Spinal cord (tissue), 10 donors: ENCODE results near the gene RNU1-2. TPM values are rescaled to one million over a fixed set of nuclear protein-coding genes. Genes with fewer than 3 reads are reported as not detected.
"Not testable (repeated sequence)": the region's sequence is repeated elsewhere in the genome, so short reads cannot be mapped to it uniquely, and the experiment has no call there.

Source experiments
- DNase-seq, 6 donors: peaks; one replicate each; pipeline versions ENCODE4 v3.0.0 to v3.0.0-alpha.2; 2013 to 2015; ENCODE audit warnings: low spot score in 6 of 6, low read depth in 4 of 6
- H3K27ac ChIP-seq: one replicate; pipeline ENCODE4 v1.5.1; 2013; ENCODE audit warnings: low read depth, low read length, control low read depth
- H3K27me3 ChIP-seq: one replicate; pipeline ENCODE4 v1.6.1; 2013; ENCODE audit warnings: low read length; ENCODE audit not compliant: control insufficient read depth, insufficient read depth
- H3K36me3 ChIP-seq: one replicate; pipeline ENCODE4 v1.6.1; 2013; ENCODE audit warnings: low read length; ENCODE audit not compliant: control insufficient read depth, insufficient read depth
- H3K4me1 ChIP-seq: one replicate; pipeline ENCODE4 v1.6.1; 2013; ENCODE audit warnings: low read length; ENCODE audit not compliant: control insufficient read depth, insufficient read depth
- H3K4me3 ChIP-seq: one replicate; pipeline ENCODE4 v1.5.1; 2013; ENCODE audit warnings: low read depth, low read length, control low read depth
- H3K9me3 ChIP-seq: one replicate; pipeline ENCODE4 v1.6.1; 2013; ENCODE audit warnings: low read length; ENCODE audit not compliant: control insufficient read depth, insufficient read depth
- WGBS: methylation state at CpG from one replicate; pipeline ENCODE4 v1.1.5; 2013; ENCODE audit warnings: missing lambda C conversion rate; ENCODE audit not compliant: insufficient coverage; 5-methylcytosine and 5-hydroxymethylcytosine counted together
- polyA plus RNA-seq, 2 donors: library from polyadenylated mRNA; unstranded; fragments of 120-200 nt; gene quantifications; one replicate each; pipeline ENCODE4 v1.2.1, GENCODE V29; 2013; ENCODE audit not compliant: insufficient read length in 2 of 2
- total RNA-seq, 2 donors: library from RNA; depleted of rRNA in 1 of 2; stranded (reverse); fragments of 120-200 nt in 1 of 2; fragments of >200 nt in 1 of 2; gene quantifications; one replicate each; pipeline versions ENCODE4 v1.2.3 to v1.2.4, GENCODE V29; 2013 to 2014
- donor health status: healthy.

Gene RNU1-2
- total and polyA plus RNA-seq, 4 donors = 1.2 to 29,651 (median 4,182) TPM; not detected in 1

DNA sequence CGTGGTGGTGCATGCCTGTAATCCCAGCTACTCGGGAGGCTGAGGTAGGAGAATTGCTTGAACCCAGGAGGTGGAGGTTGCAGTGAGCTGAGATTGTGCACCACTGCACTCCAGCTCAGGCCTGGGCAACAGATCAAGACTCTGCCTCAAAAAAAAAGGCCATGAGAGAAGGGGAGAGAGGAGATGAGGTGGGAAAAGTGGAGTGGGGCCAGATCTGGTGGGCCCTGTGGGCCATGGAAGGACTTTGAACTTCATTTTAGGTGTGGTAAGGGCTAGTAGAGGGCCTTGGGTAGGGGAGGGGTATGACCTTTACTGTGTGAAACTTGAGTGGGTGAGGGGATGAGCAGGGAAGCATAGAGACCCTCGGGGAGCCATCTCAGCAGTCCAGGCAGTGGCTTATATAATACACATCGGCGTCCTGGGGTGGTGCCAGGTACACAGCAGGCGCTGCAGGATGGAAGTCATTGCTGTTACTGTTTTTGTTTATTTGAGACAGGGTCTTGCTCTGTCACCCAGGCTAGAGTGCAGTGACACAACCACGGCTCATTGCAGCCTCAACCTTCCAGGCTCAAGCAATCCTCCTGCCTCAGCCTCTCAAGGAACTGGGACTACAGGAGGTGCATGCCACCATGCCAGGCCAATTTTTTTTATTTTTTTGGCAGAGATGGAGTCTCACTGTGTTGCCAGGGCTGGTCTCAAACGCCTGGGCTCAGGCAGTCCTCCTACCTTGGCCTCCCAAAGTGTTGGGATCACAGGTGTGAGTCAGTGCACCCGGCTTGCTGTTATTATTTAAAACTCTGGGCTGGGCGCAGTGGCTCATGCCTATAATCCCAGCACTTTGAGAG lies 20.5 kb downstream of the RNU1-2 start:
- H3K9me3 ChIP-seq, H3K36me3 ChIP-seq, H3K27ac ChIP-seq, DNase-seq, H3K27me3 ChIP-seq, H3K4me3 ChIP-seq: not testable (repeated sequence)
- 74% methylated on average over 8 of the region's 10 CpGs for WGBS
- H3K4me1 ChIP-seq = peaks cover 36% of the 10 kb centered on the region

DNA sequence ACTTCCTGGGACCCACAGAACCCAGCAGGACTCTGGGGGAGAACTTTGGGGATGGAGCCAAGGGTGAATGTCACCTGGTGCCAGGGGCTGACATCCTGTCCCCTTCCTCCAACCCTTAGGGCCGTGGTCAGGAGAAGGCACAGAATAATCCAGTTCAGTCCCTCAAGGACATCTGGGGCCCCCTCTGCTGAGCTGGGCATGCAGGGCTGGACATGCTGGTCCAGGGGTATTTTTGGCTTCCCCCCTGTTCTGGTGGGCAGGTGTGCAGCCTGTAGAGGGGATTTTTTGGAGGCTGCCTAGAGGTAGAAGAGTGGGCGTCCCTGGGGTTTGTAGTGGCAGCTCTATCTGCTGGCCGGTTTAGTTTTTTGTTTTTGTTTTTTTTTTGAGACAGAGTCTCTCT lies 22.6 kb downstream of the RNU1-2 start:
- WGBS = 78% methylated on average over 2 of the region's 3 CpGs
- no peak overlapping the region for H3K27ac ChIP-seq
- H3K27me3 ChIP-seq = no peaks in the 10 kb centered on the region
- no peaks in the 10 kb centered on the region for H3K9me3 ChIP-seq
- no peak overlapping the region for H3K4me3 ChIP-seq
- H3K4me1 ChIP-seq = peaks cover 45% of the 10 kb centered on the region
- H3K36me3 ChIP-seq = peaks cover 7% of the 10 kb centered on the region
- no peak for DNase-seq

DNA sequence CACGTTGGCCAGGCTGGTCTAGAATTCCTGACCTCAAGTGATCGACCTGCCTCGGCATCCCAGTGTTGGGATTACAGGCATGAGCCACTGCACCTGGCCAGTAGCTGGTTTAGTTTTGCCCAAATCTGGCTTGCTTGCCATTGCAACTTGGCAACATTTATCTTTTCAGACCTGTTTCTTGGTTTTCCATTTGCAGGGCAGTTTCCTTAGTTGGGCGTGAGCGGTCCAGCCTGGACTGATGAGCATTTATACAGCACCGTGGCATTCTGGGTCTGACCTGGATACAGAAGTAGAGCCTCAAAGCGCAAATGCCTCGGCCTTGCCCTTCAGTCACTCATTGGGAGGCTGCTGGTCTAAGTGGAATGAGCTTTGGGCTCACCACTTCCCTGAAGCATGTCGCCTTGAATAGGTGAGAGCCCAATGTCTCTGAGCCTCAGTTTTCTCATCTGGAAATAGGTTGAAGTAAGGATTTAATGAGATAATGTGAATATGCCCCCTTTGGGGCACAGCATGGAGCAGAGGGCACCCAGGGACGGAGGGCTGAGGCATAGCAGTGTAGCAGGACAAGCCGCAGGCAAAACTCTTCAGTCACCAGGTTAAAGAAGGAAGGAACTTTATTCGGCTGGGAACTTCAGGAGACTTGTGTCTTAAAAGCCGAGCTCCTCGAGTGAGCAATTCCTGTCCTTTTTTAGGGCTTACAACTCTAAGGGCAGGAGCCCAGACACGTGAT lies 23.3 kb downstream of the RNU1-2 start:
- not testable (repeated sequence) for H3K4me3 ChIP-seq, H3K36me3 ChIP-seq, H3K27me3 ChIP-seq, DNase-seq, H3K9me3 ChIP-seq, H3K27ac ChIP-seq
- WGBS = 84% methylated on average over 15 of the region's 15 CpGs
- H3K4me1 ChIP-seq = peaks cover 46% of the 10 kb centered on the region

DNA sequence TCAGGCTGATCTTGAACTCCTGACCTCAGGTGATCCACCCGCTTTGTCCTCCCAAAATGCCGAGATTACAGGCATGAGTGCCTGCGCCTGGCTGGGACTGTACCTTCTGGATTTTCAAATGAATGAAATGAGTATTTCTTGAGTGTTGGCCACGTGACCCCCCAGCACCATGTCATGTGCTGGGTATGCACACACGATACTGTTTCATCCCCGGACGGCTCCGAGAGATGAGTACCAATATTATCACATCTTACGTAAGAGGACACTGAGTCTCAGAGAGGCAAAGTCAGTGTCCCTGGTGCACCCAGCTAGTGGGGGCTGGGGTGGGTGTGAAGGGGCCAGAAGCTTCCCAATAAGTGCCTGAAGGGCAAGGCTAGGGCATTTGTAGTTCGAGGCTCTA lies 25.2 kb downstream of the RNU1-2 start:
- Histone ChIP-seq H3K27me3 (no peaks in the 10 kb centered on the region), H3K27ac (no peak overlapping the region), H3K4me3 (no peak overlapping the region), H3K4me1 (peaks cover 49% of the 10 kb centered on the region), H3K9me3 (no peaks in the 10 kb centered on the region), H3K36me3 (peaks cover 17% of the 10 kb centered on the region)
- 83% methylated on average over 9 of the region's 10 CpGs for WGBS
- no peak for DNase-seq

DNA sequence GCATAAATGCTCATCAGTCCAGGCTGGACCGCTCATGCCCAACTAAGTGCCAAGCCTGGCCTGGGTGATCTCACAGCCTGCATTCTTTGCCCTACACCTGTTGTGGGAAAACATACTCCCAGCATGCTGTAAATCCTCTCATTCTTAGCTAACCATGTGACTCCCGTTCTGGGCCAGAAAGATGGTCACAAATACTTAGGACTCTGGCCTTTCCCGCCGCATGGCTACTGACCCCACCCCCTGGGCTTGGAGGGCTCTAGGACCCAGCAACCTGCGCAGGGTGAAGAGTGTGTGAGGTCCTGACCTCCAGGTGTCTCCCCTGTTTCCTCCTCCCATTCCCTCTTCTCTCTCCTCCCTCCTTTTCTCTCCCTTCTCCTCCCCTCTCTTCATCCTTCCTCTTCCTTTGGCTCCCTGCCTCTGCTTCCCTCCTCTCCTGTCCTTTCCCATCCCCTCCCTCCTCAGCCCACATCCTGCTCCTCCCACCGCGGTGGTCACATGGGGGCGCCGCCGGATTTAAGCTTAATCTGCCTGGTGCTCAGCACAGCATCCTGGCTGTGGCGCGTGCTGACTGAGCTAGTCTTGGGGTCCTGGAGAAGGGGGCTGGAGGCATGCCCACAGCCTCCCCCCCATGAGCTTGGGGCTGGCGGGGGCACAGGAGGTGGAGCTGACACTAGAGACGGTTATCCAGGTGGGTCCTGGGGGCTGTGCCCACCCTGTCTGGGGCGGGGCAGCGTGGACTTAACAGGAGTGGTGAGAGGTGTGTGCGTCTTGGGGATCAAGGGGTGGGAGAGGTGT lies 25.8 kb downstream of the RNU1-2 start, which contains the start of gene CROCC:
Gene CROCC, plus strand, starts transcription at position 541 of the 795 bp plus-strand sequence. Its CDS starts 88 bp downstream, at position 629.
- Histone ChIP-seq H3K4me3 (peak within 1 kb of the TSS; percentile 26), H3K4me1 (peaks cover 55% of the 10 kb centered on the region), H3K9me3 (no peaks in the 10 kb centered on the region), H3K27ac (no peak within 1 kb of the TSS), H3K27me3 (no peaks in the 10 kb centered on the region), H3K36me3 (peaks cover 17% of the 10 kb centered on the region)
- peak in 2 of 6 donors; percentile 87 to 89 for DNase-seq
- WGBS = 13% methylated on average over 17 of the region's 17 CpGs

DNA sequence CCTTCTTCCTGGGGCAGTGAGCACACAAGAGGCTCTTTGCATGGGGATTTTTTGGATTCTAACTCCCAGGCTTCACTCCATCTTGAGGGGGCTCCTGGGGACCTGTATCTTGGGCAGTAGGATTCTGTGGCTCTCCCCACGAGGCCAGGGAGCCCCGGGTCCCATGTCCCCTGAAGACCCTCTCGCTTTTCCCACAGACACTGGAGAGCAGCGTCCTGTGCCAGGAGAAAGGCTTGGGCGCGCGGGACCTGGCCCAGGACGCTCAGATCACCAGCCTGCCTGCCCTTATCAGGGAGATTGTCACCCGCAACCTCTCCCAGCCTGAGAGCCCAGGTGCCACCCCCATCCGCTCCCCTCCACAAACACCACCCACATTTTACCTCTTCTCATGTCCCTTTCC lies 26.7 kb downstream of the RNU1-2 start:
- Histone ChIP-seq H3K9me3 (no peaks in the 10 kb centered on the region), H3K36me3 (peaks cover 17% of the 10 kb centered on the region), H3K27me3 (no peaks in the 10 kb centered on the region), H3K27ac (no peak overlapping the region), H3K4me3 (no peak overlapping the region), H3K4me1 (peaks cover 64% of the 10 kb centered on the region)
- DNase-seq = no peak
- WGBS = 88% methylated on average over 10 of the region's 10 CpGs

DNA sequence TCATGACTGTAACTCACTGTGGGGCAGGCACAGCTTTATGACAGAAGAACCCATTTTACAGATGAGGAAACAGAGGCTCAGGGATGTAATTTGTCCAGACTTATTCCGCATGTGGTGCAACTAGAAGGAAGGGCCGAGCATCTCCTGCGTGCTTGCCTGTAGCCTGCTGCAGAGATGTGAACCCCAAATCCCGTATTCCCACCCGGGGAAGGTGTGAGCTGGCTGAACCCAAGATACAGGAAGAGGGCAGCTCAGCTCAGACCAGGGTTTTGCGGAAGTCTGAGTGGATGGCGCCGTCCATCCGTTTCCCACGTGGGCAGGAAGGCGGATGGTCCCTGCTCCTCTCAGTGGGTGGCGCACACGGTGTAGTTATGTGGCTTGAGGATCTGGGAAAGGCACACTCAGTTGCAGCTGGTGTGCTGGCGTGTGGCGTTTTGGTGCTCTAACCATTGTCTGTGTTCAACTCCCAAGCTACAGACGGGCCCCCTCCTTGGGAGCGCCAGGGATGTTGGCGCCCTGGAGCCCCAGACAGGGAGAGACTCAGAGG lies 27.2 kb downstream of the RNU1-2 start:
- no peaks in the 10 kb centered on the region for H3K27me3 ChIP-seq
- H3K4me3 ChIP-seq = no peak overlapping the region
- H3K36me3 ChIP-seq = peaks cover 17% of the 10 kb centered on the region
- 74% methylated on average over 18 of the region's 18 CpGs for WGBS
- peaks cover 69% of the 10 kb centered on the region for H3K4me1 ChIP-seq
- H3K27ac ChIP-seq = no peak overlapping the region
- H3K9me3 ChIP-seq = no peaks in the 10 kb centered on the region
- DNase-seq = no peak

DNA sequence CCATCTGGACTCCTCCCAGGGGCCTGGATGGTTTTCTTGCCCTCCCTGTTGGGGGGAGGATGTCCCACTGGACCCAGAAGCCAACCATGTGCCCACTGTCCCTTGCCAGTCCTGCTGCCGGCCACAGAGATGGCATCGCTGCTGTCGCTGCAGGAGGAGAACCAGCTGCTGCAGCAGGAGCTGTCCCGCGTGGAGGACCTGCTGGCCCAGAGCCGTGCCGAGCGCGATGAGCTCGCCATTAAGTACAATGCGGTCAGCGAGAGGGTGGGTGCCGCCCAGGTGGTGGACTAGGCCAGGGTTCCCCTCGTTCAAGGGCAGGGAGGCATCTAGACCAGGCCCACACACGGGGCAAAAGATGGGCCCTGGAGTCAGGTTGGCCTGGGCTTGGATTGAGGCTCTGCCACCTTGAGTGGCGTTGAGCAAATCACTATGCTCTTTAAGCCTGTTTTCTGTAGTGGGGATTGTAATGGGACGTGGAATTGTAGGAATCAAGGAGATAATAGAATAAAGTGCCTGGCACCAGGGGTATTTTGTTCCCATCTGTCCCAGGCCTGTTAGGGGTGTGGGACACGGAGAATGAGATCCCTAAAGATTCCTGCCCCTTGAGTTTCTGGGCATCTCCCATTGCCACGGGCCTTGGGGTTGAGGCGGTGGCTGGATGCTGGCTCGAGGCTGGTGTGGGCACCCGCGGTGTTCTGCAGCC lies 28.6 kb downstream of the RNU1-2 start:
- peaks cover 17% of the 10 kb centered on the region for H3K36me3 ChIP-seq
- no peak overlapping the region for H3K27ac ChIP-seq
- no peaks in the 10 kb centered on the region for H3K27me3 ChIP-seq
- 75% methylated on average over 23 of the region's 23 CpGs for WGBS
- no peaks in the 10 kb centered on the region for H3K9me3 ChIP-seq
- no peak for DNase-seq
- no peak overlapping the region for H3K4me3 ChIP-seq
- peaks cover 75% of the 10 kb centered on the region for H3K4me1 ChIP-seq
